ENCODE results near the gene N4BP2L1.

DNA sequence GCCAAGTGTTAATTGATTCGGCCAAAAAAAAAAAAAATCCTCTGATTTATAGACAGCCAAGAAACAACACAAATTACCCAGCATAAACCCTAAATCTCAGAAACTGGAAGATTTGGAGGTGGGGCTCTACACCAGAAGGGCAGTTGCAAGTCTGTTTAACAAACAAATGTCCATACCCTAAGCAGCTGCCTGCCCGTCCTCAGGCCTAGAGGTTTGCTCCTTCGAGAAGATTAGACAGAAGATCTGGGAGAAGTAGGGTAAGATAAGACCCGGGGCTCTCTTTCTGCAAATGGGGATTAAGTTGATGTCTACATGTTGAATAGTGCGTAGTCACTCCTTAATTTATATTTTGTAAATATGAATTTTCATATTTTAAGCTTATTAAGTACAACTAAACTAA is 3.4 kb upstream of the N4BP2L1 start:
- TF ChIP-seq, protein P1, sequence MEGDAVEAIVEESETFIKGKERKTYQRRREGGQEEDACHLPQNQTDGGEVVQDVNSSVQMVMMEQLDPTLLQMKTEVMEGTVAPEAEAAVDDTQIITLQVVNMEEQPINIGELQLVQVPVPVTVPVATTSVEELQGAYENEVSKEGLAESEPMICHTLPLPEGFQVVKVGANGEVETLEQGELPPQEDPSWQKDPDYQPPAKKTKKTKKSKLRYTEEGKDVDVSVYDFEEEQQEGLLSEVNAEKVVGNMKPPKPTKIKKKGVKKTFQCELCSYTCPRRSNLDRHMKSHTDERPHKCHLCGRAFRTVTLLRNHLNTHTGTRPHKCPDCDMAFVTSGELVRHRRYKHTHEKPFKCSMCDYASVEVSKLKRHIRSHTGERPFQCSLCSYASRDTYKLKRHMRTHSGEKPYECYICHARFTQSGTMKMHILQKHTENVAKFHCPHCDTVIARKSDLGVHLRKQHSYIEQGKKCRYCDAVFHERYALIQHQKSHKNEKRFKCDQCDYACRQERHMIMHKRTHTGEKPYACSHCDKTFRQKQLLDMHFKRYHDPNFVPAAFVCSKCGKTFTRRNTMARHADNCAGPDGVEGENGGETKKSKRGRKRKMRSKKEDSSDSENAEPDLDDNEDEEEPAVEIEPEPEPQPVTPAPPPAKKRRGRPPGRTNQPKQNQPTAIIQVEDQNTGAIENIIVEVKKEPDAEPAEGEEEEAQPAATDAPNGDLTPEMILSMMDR (conservative IDR thresholded peaks at IDR 0.05; ENCODE audit: low read length), result no peak
- TF ChIP-seq EZH2phosphoT487 (IDR thresholded peaks at IDR 0.05; ENCODE audit: borderline replicate concordance, low read depth, low read length), result no peak

Data from OCI-LY7 (cell line).